AG08395 (cell line): ENCODE results near the gene TIGD6.

Experiments used
- DNase-seq: peaks from one replicate; pipeline ENCODE4 v3.0.0; 2012; ENCODE audit warnings: mixed read lengths, low spot score

Gene TIGD6

GRCh38 chr5:150016537-150016936 lies 16.1 kb upstream of the TIGD6 start:
- DNase-seq, result no peak

- no peak for DNase-seq
These were observed 15.0 kb upstream of the TIGD6 start for GRCh38 chr5:150015415-150015814.

- DNase-seq, result no peak
These were observed 14.0 kb upstream of the TIGD6 start for GRCh38 chr5:150014456-150014855.

GRCh38 chr5:150013931-150014330 lies 13.5 kb upstream of the TIGD6 start:
- DNase-seq, result no peak

DNA sequence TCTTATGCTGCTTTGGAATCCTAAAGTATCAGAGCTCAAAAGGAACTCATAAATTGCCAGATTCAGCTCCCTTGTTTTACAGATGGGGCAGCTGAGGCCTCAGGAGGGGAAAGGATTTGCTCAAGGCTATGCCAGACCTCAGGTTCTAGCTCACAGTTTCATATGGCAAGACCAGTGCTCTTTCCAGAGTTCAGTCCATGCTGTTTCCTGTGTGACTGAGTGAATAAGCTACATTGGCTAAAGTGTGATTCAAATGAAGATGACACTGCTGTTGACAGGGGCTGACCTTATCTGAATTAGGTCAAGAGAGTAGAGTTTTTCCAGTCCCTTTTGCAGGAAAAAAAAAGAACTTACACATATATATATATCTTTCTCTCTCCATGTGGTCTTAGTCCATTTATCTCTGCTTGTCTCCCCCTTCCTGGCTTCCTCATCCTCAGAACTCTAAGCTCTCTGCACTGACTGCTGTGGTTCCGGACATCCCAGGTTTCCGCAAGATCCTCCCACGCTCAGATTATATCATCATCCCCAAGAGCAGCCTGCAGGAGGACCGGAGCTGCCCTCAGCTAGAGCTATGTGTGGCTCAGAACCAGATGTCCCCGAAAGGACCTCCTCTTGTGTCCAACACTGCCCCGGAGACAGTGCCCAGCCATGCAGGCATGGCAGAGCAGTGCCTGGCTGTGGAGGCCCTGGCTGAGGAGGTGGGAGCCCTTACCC lies 9.4 kb upstream of the TIGD6 start:
- DNase-seq, result no peak

- no peak for DNase-seq
These were observed 6.6 kb upstream of the TIGD6 start for GRCh38 chr5:150007050-150007449.

DNA sequence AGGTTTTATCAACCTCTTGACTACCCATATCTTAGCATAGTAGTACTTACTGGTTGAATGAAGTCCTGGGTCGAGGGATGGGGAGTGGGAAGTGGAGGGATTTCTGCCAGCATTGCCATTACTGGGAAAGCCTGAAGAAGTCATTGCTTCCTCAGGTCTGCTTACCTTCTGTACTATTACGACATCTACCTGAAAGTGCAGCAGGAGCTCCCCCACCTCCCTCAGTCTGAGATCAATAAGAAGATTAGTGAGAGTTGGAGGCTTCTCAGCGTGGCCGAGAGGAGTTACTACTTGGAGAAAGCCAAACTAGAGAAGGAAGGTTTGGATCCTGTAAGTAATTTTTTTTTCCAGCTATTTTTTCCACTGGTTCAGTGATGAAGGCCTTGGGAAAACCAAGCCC lies 5.9 kb upstream of the TIGD6 start:
- DNase-seq, result no peak

- peak; percentile 81 for DNase-seq
These were observed 1.4 kb upstream of the TIGD6 start for GRCh38 chr5:150001660-150002486.

DNA sequence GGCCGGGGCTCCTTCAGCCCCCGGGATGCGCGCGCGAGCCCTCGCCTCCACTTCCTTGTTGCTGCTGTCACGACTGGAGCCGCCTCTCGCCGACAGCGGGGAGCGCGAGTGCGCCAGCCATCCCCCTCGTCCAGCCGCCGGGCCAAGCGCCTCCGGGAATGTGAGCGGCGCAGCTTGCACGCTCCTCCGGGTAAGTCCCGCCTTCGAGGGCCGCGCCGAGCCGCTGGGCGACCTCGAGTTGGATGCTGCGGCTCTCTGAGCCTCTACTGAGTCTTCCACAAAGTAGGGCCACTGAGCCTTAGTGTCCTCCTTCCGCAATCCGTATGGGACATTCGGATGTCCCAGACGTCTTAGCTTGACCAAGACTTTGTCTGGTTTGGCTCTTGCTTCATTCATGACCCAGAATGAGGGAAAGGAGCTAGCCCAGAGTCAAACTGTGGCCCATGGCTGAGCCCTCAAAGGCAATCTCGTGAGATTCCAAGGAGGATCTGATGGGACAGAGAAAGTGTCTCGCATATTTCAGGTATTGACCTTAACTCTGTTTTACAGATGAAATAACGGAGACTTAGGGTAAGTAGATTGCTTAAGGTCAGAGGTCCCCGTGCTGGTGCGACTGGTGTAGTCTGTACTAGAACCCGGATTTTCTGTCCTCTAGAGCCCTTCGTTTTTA lies 671 bp upstream of the TIGD6 start:
- DNase-seq, result peak; percentile 55

DNA sequence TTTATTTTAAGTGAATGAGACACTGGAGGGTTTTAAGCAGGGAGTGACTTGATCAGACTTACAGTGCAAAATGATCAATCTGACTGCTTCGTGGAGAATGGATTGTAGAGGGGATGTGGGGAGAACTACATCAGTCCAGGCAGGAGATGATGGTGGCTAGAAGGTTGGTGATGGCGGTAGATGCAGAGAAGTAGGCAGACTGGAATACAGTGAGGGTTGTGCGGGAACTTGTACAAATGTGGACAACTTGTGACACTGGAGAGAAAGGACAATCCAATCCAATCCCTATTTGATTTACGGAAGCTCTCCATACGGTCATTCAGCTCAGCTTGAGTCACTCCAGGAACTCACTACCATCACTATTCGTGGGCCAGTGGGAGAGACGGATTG lies 593 bp downstream of the TIGD6 start:
- no peak for DNase-seq

DNA sequence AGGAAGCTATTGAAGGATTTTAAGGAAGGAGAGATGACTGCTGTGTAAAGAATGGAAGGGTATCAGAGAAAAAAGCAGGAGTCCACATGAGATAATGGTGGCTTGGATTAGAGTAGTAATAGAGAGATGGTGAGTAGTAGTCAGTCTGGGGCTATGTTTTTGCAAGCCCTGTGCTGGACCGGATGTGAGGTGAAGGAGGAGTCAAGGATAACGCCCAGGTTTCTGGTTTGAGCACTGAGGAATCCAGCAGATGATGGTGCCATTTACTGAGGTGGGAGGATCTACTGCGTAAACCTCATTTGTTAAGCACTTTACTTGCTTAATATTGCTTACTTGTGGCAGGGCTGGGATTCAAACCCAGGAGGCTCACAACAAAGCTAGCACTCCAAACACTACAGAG lies 1.1 kb downstream of the TIGD6 start:
- no peak for DNase-seq

DNA sequence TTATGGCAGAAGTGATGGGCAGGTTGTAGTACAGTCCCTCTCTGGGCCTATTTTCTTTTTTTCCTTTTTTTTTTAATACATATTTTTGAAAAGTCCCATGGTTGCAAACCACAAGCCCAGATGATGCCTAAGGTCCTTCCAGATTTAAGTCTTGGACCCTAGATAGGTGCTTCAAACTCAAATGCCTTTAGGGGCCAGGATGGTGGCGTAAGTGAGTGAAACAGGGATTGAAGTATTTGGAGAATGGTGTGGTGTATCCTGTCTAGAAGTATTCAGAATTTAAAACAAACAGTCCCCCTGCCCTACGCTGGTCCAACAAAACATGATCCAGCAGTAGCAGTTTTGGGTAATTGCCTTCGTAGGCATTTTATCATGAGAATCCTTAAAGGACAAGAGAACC lies 2.2 kb downstream of the TIGD6 start:
- no peak for DNase-seq

DNA sequence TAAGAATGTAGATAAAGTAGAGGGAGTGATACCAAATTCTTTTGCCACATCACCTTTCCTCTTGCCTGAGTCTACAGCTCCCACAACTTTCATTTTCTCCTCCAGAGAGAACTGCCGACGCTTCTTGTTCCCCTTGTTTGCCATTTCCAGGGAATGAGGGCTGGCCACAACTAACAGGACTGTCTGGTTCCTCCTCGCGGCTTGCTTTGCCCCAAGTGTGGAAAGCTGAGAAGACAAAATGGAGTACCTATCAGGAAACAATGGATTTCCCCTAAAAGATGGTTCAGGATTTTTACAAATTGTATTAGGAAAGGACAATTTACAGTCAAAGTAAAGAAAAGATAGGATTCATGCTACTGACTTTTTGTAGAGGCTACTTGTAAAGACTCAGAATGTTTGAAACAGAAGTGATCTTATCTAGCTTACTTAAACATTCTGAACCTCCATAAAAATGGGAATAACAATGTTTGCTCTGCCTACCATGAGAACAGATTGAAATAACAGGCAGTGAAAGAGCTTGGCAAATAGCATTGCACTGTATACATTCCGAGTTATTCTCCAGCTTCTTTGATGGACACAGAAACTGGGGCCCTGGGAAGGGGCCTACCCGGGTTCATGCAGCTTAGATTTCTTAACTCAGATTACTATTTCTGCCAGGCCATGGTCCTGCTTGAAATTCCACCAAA lies 4.1 kb downstream of the TIGD6 start:
- DNase-seq, result no peak

GRCh38 chr5:149995385-149996204 lies 4.9 kb downstream of the TIGD6 start:
- DNase-seq, result no peak

- DNase-seq, result no peak
These were observed 7.0 kb downstream of the TIGD6 start for GRCh38 chr5:149993471-149993870.

- DNase-seq, result peak; percentile 81
These were observed 9.7 kb downstream of the TIGD6 start for GRCh38 chr5:149990518-149991376.

DNA sequence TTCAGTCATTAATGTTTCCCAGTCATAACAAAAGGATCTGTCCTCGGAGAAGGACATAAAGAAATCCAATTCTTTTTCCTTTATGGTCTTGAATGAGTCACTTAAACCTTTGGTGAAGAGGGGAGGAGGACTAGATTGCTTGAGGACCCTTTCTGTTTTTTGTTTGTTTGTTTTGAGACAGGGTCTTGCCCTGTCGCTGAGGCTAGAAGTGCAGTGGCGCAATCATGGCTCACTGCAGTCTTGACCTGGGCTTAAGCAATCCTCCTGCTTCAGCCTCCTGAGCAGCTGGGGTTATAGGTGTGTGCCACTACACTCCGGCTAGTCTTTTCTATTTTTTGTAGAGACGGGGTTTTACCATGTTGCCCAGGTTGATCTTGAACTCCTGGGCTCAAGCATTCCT lies 12.3 kb downstream of the TIGD6 start:
- DNase-seq, result no peak

DNA sequence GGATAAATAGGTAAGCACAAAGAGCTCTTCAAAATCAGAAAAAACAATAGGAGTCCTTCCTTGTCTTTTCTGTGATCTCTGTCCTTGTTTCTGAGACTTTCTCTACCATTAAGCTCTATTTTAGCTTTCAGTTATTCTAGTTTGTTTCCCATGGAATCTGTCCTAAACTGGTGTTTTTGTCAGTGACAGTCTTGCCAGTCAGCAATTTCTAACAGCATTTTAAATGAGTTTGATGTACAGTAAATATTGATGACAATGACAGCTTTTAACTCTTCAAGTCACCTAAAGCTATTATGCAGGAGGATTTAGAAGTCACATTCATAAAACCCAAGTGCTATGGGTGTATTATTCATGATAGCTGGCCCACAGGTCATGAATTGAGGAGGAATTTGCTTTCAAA lies 17.9 kb downstream of the TIGD6 start:
- no peak for DNase-seq

DNA sequence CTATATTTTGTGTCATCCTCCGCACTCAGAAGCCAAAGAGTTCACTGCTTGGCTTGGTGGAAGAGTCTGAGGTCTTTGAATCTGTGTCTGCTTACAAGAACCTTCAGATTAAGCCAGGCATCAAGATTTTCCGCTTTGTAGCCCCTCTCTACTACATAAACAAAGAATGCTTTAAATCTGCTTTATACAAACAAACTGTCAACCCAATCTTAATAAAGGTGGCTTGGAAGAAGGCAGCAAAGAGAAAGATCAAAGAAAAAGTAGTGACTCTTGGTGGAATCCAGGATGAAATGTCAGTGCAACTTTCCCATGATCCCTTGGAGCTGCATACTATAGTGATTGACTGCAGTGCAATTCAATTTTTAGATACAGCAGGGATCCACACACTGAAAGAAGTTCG lies 19.2 kb downstream of the TIGD6 start:
- DNase-seq, result no peak

DNA sequence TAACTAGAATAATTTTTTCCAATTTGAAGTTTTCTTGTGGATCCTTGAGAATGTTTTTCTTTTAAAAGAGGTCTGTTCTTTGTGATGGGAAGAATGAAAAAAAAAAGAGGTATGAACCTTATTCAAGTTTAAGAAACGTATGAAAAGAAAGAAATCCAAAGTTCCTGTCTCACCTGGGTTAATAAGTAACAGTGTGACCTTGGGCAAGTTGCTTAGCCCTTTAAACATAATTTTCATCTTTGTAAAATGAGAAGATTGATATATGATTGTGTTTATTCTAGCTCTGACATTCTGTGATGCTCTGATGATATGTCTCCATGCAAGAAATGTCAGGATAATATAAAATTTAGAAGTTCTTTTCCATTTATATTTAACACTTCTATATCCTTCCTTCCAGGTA lies 20.6 kb downstream of the TIGD6 start:
- DNase-seq, result no peak

GRCh38 chr5:149975409-149975808 lies 25.0 kb downstream of the TIGD6 start:
- no peak for DNase-seq
